Measurements from ENCODE around the gene NIPA2.

DNA sequence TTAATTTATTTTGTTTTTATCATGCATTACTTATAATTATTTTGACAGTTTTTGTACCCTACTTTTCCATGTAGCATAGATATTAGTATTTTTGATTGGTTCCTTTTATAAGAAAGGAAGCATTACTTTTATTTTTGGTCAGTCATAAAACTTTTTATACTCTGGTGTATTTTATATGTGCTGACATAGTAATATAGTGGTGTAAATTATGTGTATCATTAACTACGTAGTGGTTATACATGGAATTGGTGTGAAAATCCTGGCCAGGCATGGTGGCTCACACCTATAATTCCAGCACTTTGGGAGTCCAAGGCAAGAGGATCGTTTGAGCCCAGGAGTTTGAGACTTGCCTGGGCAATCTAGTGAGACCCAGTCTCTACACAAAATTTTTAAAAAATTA is 18.8 kb upstream of the NIPA2 start:
- TF ChIP-seq ZNF274 (IDR thresholded peaks at IDR 0.05; ENCODE audit: low read depth, low read length): no peak
- no peak for TF ChIP-seq YY1 (IDR thresholded peaks at IDR 0.05; ENCODE audit: insufficient read depth, insufficient read length)
- no peak for TF ChIP-seq SUZ12 (IDR thresholded peaks at IDR 0.05; ENCODE audit: extremely low read depth, insufficient read depth, insufficient read length)

Data from NT2/D1 (cell line).